Loucy (cell line): ENCODE measurements around the gene ATP1A3.

Experiments used
- H2AFZ ChIP-seq: fragments of 200-600 bp; sonication (generic); 2 replicates; pipeline ENCODE4 v1.6.0; 2016; ENCODE audit warnings: antibody characterized with exemption, mild to moderate bottlenecking, low read length, moderate library complexity
- H3F3A ChIP-seq: fragments of 200-600 bp; 2 replicates; pipeline ENCODE4 v1.6.0; 2016; ENCODE audit warnings: antibody characterized with exemption, low read depth, mild to moderate bottlenecking
- H3K27me3 ChIP-seq: fragments of 200-600 bp; sonication (generic); 2 replicates; pipeline ENCODE4 v1.6.1; 2014; ENCODE audit warnings: low read length, mild to moderate bottlenecking; ENCODE audit not compliant: insufficient read depth, poor library complexity, severe bottlenecking
- H3K36me3 ChIP-seq: fragments of 200-600 bp; sonication (generic); 2 replicates; pipeline ENCODE4 v1.6.1; 2016; ENCODE audit warnings: low read length; ENCODE audit not compliant: insufficient read depth
- H3K4me1 ChIP-seq: fragments of 200-600 bp; sonication (generic); 2 replicates; pipeline ENCODE4 v1.5.1; 2014; ENCODE audit warnings: low read length, mild to moderate bottlenecking; ENCODE audit not compliant: insufficient read depth, poor library complexity, severe bottlenecking
- H3K4me2 ChIP-seq: fragments of 200-600 bp; sonication (generic); 2 replicates; pipeline ENCODE4 v1.6.0; 2014; ENCODE audit warnings: antibody characterized with exemption, low read length, low read depth, mild to moderate bottlenecking; ENCODE audit not compliant: poor library complexity, severe bottlenecking
- H3K4me3 ChIP-seq: fragments of 200-600 bp; sonication (generic); 2 replicates; pipeline ENCODE4 v1.5.1; 2014; ENCODE audit warnings: low read length, mild to moderate bottlenecking, mixed read lengths; ENCODE audit not compliant: poor library complexity, severe bottlenecking
- H3K79me2 ChIP-seq: fragments of 200-600 bp; sonication (generic); 2 replicates; pipeline ENCODE4 v1.6.1; 2014; ENCODE audit warnings: low read length; ENCODE audit not compliant: insufficient read depth
- H3K9ac ChIP-seq: fragments of 200-600 bp; sonication (generic); 2 replicates; pipeline ENCODE4 v1.6.0; 2014; ENCODE audit warnings: mild to moderate bottlenecking, low read depth, low read length, moderate library complexity; ENCODE audit not compliant: poor library complexity, severe bottlenecking
- H3K9me2 ChIP-seq: fragments of 200-600 bp; sonication (generic); replicated peaks from 2 replicates; pipeline ENCODE4 v1.6.1; 2016; ENCODE audit warnings: low read depth, low read length, mixed read lengths
- H3K9me3 ChIP-seq: fragments of 200-600 bp; sonication (generic); 2 replicates; pipeline ENCODE4 v1.6.1; 2014; ENCODE audit warnings: mild to moderate bottlenecking, antibody characterized with exemption, low read length, low read depth; ENCODE audit not compliant: insufficient read depth
- H4K20me1 ChIP-seq: fragments of 200-600 bp; sonication (generic); 2 replicates; pipeline ENCODE4 v1.6.0; 2014; ENCODE audit warnings: antibody characterized with exemption, low read length, mild to moderate bottlenecking; ENCODE audit not compliant: insufficient read depth, poor library complexity, severe bottlenecking
- CTCF ChIP-seq: fragments of 200-600 bp; sonication (generic); conservative IDR thresholded peaks from 2 replicates; pipeline ENCODE4 v1.5.1; 2014; ENCODE audit warnings: mild to moderate bottlenecking, antibody characterized with exemption, low read length
- EZH2phosphoT487 ChIP-seq: fragments of 200-600 bp; IDR thresholded peaks from 2 replicates; pipeline ENCODE4 v1.6.1; 2018; ENCODE audit warnings: antibody characterized with exemption, mild to moderate bottlenecking, moderate library complexity, borderline replicate concordance

The ATP1A3 gene

GRCh38 chr19:41981724-41982123, 12.3 kb downstream of the ATP1A3 start:
- TF ChIP-seq CTCF (no peak), EZH2phosphoT487 (no peak)
- H3F3A ChIP-seq, result no peaks in the 10 kb centered on the region
- no peaks in the 10 kb centered on the region for H3K79me2 ChIP-seq
- no peaks in the 10 kb centered on the region for H3K9me3 ChIP-seq
- H3K36me3 ChIP-seq, result no peaks in the 10 kb centered on the region
- no peaks in the 10 kb centered on the region for H3K4me1 ChIP-seq
- no peak overlapping the region for H2AFZ ChIP-seq
- H3K27me3 ChIP-seq, result no peaks in the 10 kb centered on the region
- no peaks in the 10 kb centered on the region for H3K9me2 ChIP-seq
- no peak overlapping the region for H3K9ac ChIP-seq
- H3K4me2 ChIP-seq, result no peak overlapping the region
- no peak overlapping the region for H3K4me3 ChIP-seq
- no peaks in the 10 kb centered on the region for H4K20me1 ChIP-seq

DNA sequence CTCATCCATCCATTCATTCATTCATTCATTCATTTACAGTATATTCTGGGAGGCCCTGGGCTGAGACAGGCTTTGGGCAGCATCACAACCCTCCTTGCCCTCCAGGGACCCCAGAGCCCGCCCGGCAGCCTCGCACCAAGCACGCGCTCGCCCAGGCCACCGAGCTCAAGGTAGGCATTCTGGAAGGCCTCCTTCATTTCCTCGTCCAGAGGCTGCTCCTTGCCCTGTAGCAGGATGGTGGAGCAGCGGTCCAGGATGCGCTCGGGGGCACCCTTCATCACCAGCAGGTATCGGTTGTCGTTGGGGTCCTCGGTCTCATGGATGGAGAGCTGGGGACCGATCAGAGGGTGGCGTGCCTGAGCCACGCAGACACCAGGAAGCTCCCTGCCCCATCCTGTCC, 15.6 kb downstream of the ATP1A3 start:
- TF ChIP-seq EZH2phosphoT487 (no peak), CTCF (no peak)
- Histone ChIP-seq H3K36me3 (no peaks in the 10 kb centered on the region), H3K4me3 (no peak overlapping the region), H3K79me2 (no peaks in the 10 kb centered on the region), H4K20me1 (no peaks in the 10 kb centered on the region), H3K4me1 (no peaks in the 10 kb centered on the region), H3K9ac (no peak overlapping the region), H3F3A (no peaks in the 10 kb centered on the region), H3K9me3 (no peaks in the 10 kb centered on the region), H3K27me3 (no peaks in the 10 kb centered on the region), H3K4me2 (no peak overlapping the region), H3K9me2 (no peaks in the 10 kb centered on the region), H2AFZ (no peak overlapping the region)

GRCh38 chr19:41977916-41978315, 16.1 kb downstream of the ATP1A3 start:
- H3K79me2 ChIP-seq, result no peaks in the 10 kb centered on the region
- no peaks in the 10 kb centered on the region for H3K4me1 ChIP-seq
- TF ChIP-seq CTCF (no peak), EZH2phosphoT487 (no peak)
- H3F3A ChIP-seq, result no peaks in the 10 kb centered on the region
- H2AFZ ChIP-seq, result no peak overlapping the region
- H3K9ac ChIP-seq, result no peak overlapping the region
- H3K4me2 ChIP-seq, result no peak overlapping the region
- H3K9me3 ChIP-seq, result no peaks in the 10 kb centered on the region
- no peaks in the 10 kb centered on the region for H3K9me2 ChIP-seq
- H3K27me3 ChIP-seq, result no peaks in the 10 kb centered on the region
- H3K36me3 ChIP-seq, result no peaks in the 10 kb centered on the region
- no peaks in the 10 kb centered on the region for H4K20me1 ChIP-seq
- no peak overlapping the region for H3K4me3 ChIP-seq
